ENCODE data around the gene CAPN2. TPM values are rescaled to one million over a fixed set of nuclear protein-coding genes. Genes with fewer than 3 reads are reported as not detected.

CAPN2 gene
- total RNA-seq, 2 donors from 2014 or later: 88.5 to 156 TPM

DNA sequence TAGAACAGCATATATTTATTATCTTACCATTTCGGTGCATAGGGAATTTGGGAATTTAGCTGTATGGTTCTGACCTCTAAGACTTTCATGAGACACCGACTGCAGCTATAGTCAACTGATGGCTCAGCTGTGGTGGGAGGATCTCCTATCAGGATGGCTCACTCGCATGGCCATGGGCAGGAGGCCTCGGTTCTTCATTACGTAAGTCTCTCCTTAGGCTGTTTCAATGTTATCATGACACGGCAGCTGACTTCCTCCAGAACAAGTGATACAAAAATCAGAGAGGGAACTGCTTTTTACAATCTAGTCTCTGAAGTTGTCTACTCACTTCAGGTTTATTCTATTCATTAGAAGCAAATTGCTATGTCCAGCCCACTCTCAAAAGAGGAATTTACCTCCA is 33.5 kb upstream of the CAPN2 start:
- no peak for DNase-seq (ENCODE audit: low spot score)
- intact Hi-C loops (cut with DNase I): no loop called here

DNA sequence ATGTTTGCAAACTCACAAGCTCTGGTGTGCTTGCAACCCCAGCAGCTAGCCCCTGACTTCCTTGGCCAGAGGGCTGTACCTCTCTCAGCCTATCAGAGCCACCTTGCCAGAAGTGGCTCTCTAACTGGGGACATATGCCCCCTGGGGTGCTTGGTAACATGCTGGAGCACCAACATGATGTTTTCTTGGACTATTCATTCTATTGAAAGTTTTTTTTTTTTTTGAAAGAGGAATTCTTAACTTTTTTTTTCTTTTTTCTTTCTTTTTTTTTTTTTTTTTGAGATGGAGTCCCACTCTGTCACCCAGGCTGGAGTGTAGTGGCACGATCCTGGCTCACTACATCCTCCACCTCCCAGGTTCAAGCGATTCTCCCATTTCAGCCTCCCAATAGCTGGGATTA is 32.2 kb upstream of the CAPN2 start:
- Histone ChIP-seq H3K36me3 (no peaks in the 10 kb centered on the region), H3K27me3 (replicated peaks; ENCODE audit: insufficient read depth) (no peaks in the 10 kb centered on the region), H3K4me3 (no peak overlapping the region), H3K27ac (no peak overlapping the region), H3K9me3 (no peaks in the 10 kb centered on the region), H3K4me1 (replicated peaks) (no peaks in the 10 kb centered on the region)
- DNase-seq (ENCODE audit: low spot score): no peak
- TF ChIP-seq, protein P1, sequence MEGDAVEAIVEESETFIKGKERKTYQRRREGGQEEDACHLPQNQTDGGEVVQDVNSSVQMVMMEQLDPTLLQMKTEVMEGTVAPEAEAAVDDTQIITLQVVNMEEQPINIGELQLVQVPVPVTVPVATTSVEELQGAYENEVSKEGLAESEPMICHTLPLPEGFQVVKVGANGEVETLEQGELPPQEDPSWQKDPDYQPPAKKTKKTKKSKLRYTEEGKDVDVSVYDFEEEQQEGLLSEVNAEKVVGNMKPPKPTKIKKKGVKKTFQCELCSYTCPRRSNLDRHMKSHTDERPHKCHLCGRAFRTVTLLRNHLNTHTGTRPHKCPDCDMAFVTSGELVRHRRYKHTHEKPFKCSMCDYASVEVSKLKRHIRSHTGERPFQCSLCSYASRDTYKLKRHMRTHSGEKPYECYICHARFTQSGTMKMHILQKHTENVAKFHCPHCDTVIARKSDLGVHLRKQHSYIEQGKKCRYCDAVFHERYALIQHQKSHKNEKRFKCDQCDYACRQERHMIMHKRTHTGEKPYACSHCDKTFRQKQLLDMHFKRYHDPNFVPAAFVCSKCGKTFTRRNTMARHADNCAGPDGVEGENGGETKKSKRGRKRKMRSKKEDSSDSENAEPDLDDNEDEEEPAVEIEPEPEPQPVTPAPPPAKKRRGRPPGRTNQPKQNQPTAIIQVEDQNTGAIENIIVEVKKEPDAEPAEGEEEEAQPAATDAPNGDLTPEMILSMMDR (IDR thresholded peaks at IDR 0.05): no peak
- 100% methylated on average over 2 of the region's 2 CpGs for WGBS
- intact Hi-C loops (cut with DNase I): loop anchor here (10.0 kb wide), 1 partner anchor 935 kb away; no protein-coding TSS in a partner anchor

More for the DNA sequence above, 33.5 kb upstream of the CAPN2 start:
- Histone ChIP-seq H3K27me3 (replicated peaks; ENCODE audit: insufficient read depth) (no peaks in the 10 kb centered on the region), H3K4me1 (replicated peaks) (no peaks in the 10 kb centered on the region), H3K4me3 (no peak overlapping the region), H3K36me3 (no peaks in the 10 kb centered on the region), H3K27ac (no peak overlapping the region), H3K9me3 (no peaks in the 10 kb centered on the region)
- 85% methylated on average over 6 of the region's 6 CpGs for WGBS
- TF ChIP-seq, protein P1 (IDR thresholded peaks at IDR 0.05): no peak
- TF ChIP-seq POLR2AphosphoS5 (IDR thresholded peaks at IDR 0.05) (no peak), POLR2A (IDR thresholded peaks at IDR 0.05) (no peak)

DNA sequence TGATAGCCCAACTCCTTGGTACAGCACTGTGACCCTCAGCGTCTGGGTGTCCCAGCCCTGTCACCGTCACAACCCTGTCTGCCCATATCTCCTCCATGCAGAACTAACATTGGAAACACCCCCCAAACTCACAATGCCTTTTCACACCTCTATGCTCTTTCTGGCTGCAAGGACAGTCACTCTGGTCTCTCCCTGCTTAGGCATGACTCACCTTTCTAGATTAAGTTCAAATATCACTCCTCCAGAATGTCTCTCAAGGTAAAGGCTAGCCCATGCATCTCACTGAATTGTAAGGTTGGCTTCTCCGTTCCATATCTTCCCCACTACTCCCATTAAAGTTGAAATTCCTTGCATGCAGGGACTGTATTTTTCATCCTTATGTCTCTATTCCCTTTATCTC is 29.8 kb upstream of the CAPN2 start:
- no peak overlapping the region for H3K4me3 ChIP-seq
- 95% methylated on average over 3 of the region's 3 CpGs for WGBS
- intact Hi-C loops (cut with DNase I): loop anchor here (10.0 kb wide), 1 partner anchor 938 kb away; no protein-coding TSS in a partner anchor

DNA sequence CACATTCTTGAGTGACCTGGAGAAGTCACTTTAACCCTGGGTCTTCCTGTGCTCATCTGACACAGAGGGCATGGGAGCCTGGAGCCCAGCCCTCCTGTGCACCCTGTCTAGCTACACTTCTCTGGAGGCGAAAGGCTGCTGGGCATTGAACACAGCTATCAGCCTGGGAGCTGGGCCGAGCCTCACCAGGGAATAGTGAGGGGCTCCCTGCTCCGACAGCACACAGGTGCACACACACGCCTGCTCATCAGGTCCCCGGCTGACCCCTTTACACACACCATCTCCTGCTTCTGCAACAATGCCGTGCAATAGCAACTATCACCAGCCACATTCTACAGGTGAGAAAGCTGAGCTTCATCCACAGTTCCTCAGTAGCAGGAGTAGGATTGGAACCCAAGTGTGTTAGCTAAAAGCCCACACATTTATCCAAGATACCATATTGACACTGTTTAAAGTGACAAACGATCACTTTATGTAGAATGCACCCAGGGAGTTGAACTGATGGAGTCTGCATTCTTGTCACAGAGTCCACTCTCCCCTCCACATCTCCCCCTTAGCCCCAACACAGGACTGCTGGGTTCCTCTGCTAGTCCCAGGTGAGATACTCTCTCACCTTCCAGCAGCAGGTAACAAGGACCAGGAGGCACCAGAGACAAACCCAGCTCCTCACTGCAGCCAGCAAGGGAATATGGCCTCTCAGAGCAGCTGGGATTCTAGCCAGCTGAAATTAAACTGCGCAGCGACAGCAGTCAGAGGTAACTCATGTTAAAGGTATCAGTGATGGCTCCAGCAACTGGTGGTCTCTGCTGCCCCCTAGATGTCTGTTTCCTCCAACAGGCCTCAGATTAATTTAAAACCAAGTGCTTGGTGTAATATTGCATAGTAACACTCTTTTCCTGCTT is 28.5 kb upstream of the CAPN2 start:
- Histone ChIP-seq H3K4me3 (no peak overlapping the region), H3K9me3 (no peaks in the 10 kb centered on the region), H3K27me3 (replicated peaks; ENCODE audit: insufficient read depth) (no peaks in the 10 kb centered on the region), H3K27ac (no peak overlapping the region), H3K36me3 (no peaks in the 10 kb centered on the region), H3K4me1 (replicated peaks) (no peaks in the 10 kb centered on the region)
- peak; percentile 67 for DNase-seq (ENCODE audit: low spot score)
- intact Hi-C loops (cut with DNase I): loop anchor here (2.0 to 10.0 kb wide), 2 partner anchors 551 to 939 kb away; no protein-coding TSS in a partner anchor
- 65% methylated on average over 9 of the region's 9 CpGs for WGBS
- TF ChIP-seq, protein P1 (IDR thresholded peaks at IDR 0.05): peak; percentile 33 to 83 (median 63)
- TF ChIP-seq POLR2A (IDR thresholded peaks at IDR 0.05) (no peak), POLR2AphosphoS5 (IDR thresholded peaks at IDR 0.05) (no peak)

More for the DNA sequence above, 29.8 kb upstream of the CAPN2 start:
- Histone ChIP-seq H3K9me3 (no peaks in the 10 kb centered on the region), H3K4me1 (replicated peaks) (no peaks in the 10 kb centered on the region), H3K27ac (no peak overlapping the region), H3K27me3 (replicated peaks; ENCODE audit: insufficient read depth) (no peaks in the 10 kb centered on the region), H3K36me3 (no peaks in the 10 kb centered on the region)
- DNase-seq (ENCODE audit: low spot score): no peak
- TF ChIP-seq POLR2A (IDR thresholded peaks at IDR 0.05): no peak
- no peak for TF ChIP-seq POLR2AphosphoS5 (IDR thresholded peaks at IDR 0.05)
- TF ChIP-seq, protein P1 (IDR thresholded peaks at IDR 0.05): no peak

DNA sequence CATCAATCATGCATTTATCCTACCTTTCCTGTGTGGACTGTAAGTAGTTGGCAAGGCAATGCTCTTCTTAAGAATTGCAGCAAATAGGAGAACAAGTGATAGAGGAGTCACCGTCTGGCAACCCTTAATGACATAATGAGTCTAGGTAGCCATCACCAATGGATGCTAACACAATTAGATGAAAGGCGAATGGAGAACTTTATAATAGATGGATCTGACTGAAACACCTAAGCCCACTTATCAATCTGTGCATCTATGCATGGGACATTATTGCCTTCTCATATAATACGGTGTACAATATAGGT is 27.9 kb upstream of the CAPN2 start:
- 77% methylated on average over 3 of the region's 3 CpGs for WGBS
- no peak overlapping the region for H3K27ac ChIP-seq
- H3K27me3 ChIP-seq (replicated peaks; ENCODE audit: insufficient read depth): no peaks in the 10 kb centered on the region
- H3K36me3 ChIP-seq: no peaks in the 10 kb centered on the region
- no peaks in the 10 kb centered on the region for H3K4me1 ChIP-seq (replicated peaks)
- DNase-seq (ENCODE audit: low spot score): no peak
- intact Hi-C loops (cut with DNase I): loop anchor here (2.0 to 10.0 kb wide), 2 partner anchors 552 to 940 kb away; no protein-coding TSS in a partner anchor
- TF ChIP-seq POLR2AphosphoS5 (IDR thresholded peaks at IDR 0.05): no peak
- TF ChIP-seq POLR2A (IDR thresholded peaks at IDR 0.05): no peak
- TF ChIP-seq, protein P1 (IDR thresholded peaks at IDR 0.05): no peak
- no peak overlapping the region for H3K4me3 ChIP-seq
- no peaks in the 10 kb centered on the region for H3K9me3 ChIP-seq

All from prostate gland (tissue), 2 donors.